H9 (cell line): ENCODE results near the gene RHOA. TPM values are rescaled to one million over a fixed set of nuclear protein-coding genes. Genes with fewer than 3 reads are reported as not detected.

Experiments
- DNase-seq: peaks from one replicate; pipeline ENCODE4 v3.0.0-alpha.2; 2017
- H2AFZ ChIP-seq: one replicate; pipeline ENCODE4 v1.6.1; 2013; ENCODE audit warnings: mild to moderate bottlenecking, low read length, control low read depth, moderate library complexity
- H2AK5ac ChIP-seq: 2 replicates; pipeline ENCODE4 v1.6.1; 2013; ENCODE audit warnings: low read length, control low read depth, mixed read lengths; ENCODE audit not compliant: insufficient read length
- H2BK120ac ChIP-seq: one replicate; pipeline ENCODE4 v1.6.1; 2013; ENCODE audit warnings: low read depth, mild to moderate bottlenecking, low read length, control low read depth, inconsistent platforms; ENCODE audit not compliant: poor library complexity, severe bottlenecking
- H2BK12ac ChIP-seq: 2 replicates; pipeline ENCODE4 v1.6.1; 2013; ENCODE audit warnings: low read length, control low read depth, mixed read lengths, low read depth; ENCODE audit not compliant: insufficient read length
- H2BK15ac ChIP-seq: 2 replicates; pipeline ENCODE4 v1.6.1; 2013; ENCODE audit warnings: low read depth, low read length, control low read depth
- H2BK20ac ChIP-seq: one replicate; pipeline ENCODE4 v1.6.1; 2013; ENCODE audit warnings: low read depth, mild to moderate bottlenecking, low read length, control low read depth, inconsistent platforms; ENCODE audit not compliant: poor library complexity, severe bottlenecking
- H2BK5ac ChIP-seq: 2 replicates; pipeline ENCODE4 v1.6.1; 2013; ENCODE audit warnings: low read length, control low read depth, mixed read lengths; ENCODE audit not compliant: insufficient read length
- H3K14ac ChIP-seq: 2 replicates; pipeline ENCODE4 v1.6.1; 2013; ENCODE audit warnings: low read length, control low read depth; ENCODE audit not compliant: insufficient read depth
- H3K18ac ChIP-seq: 2 replicates; pipeline ENCODE4 v1.6.1; 2013; ENCODE audit warnings: low read depth, mild to moderate bottlenecking, mixed read lengths, low read length, control low read depth; ENCODE audit not compliant: insufficient read length
- H3K23ac ChIP-seq: 2 replicates; pipeline ENCODE4 v1.6.1; 2013; ENCODE audit warnings: low read length, control low read depth, mixed read lengths, low read depth; ENCODE audit not compliant: insufficient read length
- H3K23me2 ChIP-seq: 2 replicates; pipeline ENCODE4 v1.6.1; 2013; ENCODE audit warnings: low read depth, mild to moderate bottlenecking, mixed read lengths, low read length, control low read depth; ENCODE audit not compliant: insufficient read length, poor library complexity, severe bottlenecking
- H3K27ac ChIP-seq: 2 replicates; pipeline ENCODE4 v1.5.1; 2013; ENCODE audit warnings: low read length, control low read depth, mixed read lengths, low read depth; ENCODE audit not compliant: insufficient read length
- H3K27me3 ChIP-seq: 2 replicates; pipeline ENCODE4 v1.6.1; 2013; ENCODE audit warnings: low read length, control low read depth, inconsistent platforms; ENCODE audit not compliant: insufficient read depth
- H3K4ac ChIP-seq: 2 replicates; pipeline ENCODE4 v1.6.1; 2013; ENCODE audit warnings: low read depth, mild to moderate bottlenecking, control low read depth, inconsistent platforms, low read length, moderate library complexity
- H3K4me1 ChIP-seq: 2 replicates; pipeline ENCODE4 v1.6.1; 2013; ENCODE audit warnings: low read length, control low read depth, inconsistent platforms; ENCODE audit not compliant: insufficient read depth
- H3K4me2 ChIP-seq: 2 replicates; pipeline ENCODE4 v1.6.1; 2013; ENCODE audit warnings: low read length, control low read depth, mixed read lengths; ENCODE audit not compliant: insufficient read length, insufficient read depth
- H3K56ac ChIP-seq: 2 replicates; pipeline ENCODE4 v1.6.1; 2013; ENCODE audit warnings: low read depth, mild to moderate bottlenecking, mixed read lengths, low read length, control low read depth; ENCODE audit not compliant: insufficient read length
- H3K79me1 ChIP-seq: 2 replicates; pipeline ENCODE4 v1.6.1; 2013; ENCODE audit warnings: low read depth, mild to moderate bottlenecking, moderate library complexity, low read length, control low read depth, inconsistent platforms; ENCODE audit not compliant: insufficient read depth, poor library complexity, severe bottlenecking
- H3K79me2 ChIP-seq: 2 replicates; pipeline ENCODE4 v1.6.1; 2013; ENCODE audit warnings: low read length, control low read depth, inconsistent platforms; ENCODE audit not compliant: insufficient read depth
- H3K9ac ChIP-seq: 2 replicates; pipeline ENCODE4 v1.6.1; 2013; ENCODE audit warnings: low read length, control low read depth, mixed read lengths; ENCODE audit not compliant: insufficient read length; ENCODE audit errors: extremely low read depth
- H3K9me3 ChIP-seq: one replicate; pipeline ENCODE4 v1.6.1; 2013; ENCODE audit warnings: low read depth, low read length, inconsistent platforms; ENCODE audit not compliant: control insufficient read depth
- H3T11ph ChIP-seq: one replicate; pipeline ENCODE4 v1.6.1; 2013; ENCODE audit warnings: mild to moderate bottlenecking, low read length, control low read depth, inconsistent platforms
- H4K20me1 ChIP-seq: one replicate; pipeline ENCODE4 v1.6.1; 2013; ENCODE audit not compliant: control insufficient read depth, insufficient read length, insufficient read depth
- H4K5ac ChIP-seq: 2 replicates; pipeline ENCODE4 v1.6.1; 2013; ENCODE audit warnings: low read depth, mild to moderate bottlenecking, mixed read lengths, low read length, control low read depth; ENCODE audit not compliant: insufficient read length
- H4K8ac ChIP-seq: replicated peaks from 2 replicates; pipeline ENCODE4 v1.6.1; 2013; ENCODE audit warnings: low read length, control low read depth, mixed read lengths, low read depth; ENCODE audit not compliant: insufficient read length
- H4K91ac ChIP-seq: 2 replicates; pipeline ENCODE4 v1.6.1; 2013; ENCODE audit warnings: low read depth, mild to moderate bottlenecking, moderate library complexity, mixed read lengths, low read length, control low read depth; ENCODE audit not compliant: insufficient read length
- H3K27ac Mint-ChIP-seq, 3 experiments: 2 replicates in 2 of 3; 3 replicates in 1 of 3; pipeline ENCODE4 v1.8.0; 2020 to 2021; ENCODE audit warnings: mixed read lengths in 3 of 3, mild to moderate bottlenecking in 1 of 3, moderate library complexity in 1 of 3
- H3K27me3 Mint-ChIP-seq: 2 replicates; pipeline ENCODE4 v1.8.0; 2021; ENCODE audit warnings: low read depth, mild to moderate bottlenecking, moderate library complexity, mixed read lengths
- H3K36me3 Mint-ChIP-seq, 3 experiments: 2 replicates in 2 of 3; 3 replicates in 1 of 3; pipeline ENCODE4 v1.8.0; 2020 to 2021; ENCODE audit warnings: low read depth in 3 of 3, mixed read lengths in 3 of 3; ENCODE audit not compliant: insufficient read depth in 1 of 3
- H3K4me1 Mint-ChIP-seq, 2 experiments: 2 replicates each; pipeline ENCODE4 v1.8.0; 2020; ENCODE audit warnings: mixed read lengths in 2 of 2
- H3K4me3 Mint-ChIP-seq, 2 experiments: 2 replicates in 1 of 2; 3 replicates in 1 of 2; pipeline ENCODE4 v1.8.0; 2020 to 2021; ENCODE audit warnings: mild to moderate bottlenecking in 2 of 2, mixed read lengths in 2 of 2, moderate library complexity in 1 of 2
- H3K9me3 Mint-ChIP-seq, 2 experiments: 2 replicates in 1 of 2; 3 replicates in 1 of 2; pipeline ENCODE4 v1.8.0; 2020; ENCODE audit warnings: mild to moderate bottlenecking in 2 of 2, mixed read lengths in 2 of 2, moderate library complexity in 1 of 2
- CTCF ChIP-seq: fragments of 200-600 bp; sonication (generic); conservative IDR thresholded peaks from 3 replicates; pipeline ENCODE4 v1.8.0; 2021; ENCODE audit warnings: antibody characterized with exemption, mild to moderate bottlenecking
- WGBS: extraction: QIAGEN DNeasy Blood & Tissue Kit; methylation state at CpG from one replicate; pipeline ENCODE4 v1.1.7; 2013; ENCODE audit warnings: missing lambda C conversion rate, low lambda C conversion rate, mixed read lengths; ENCODE audit not compliant: insufficient read length; ENCODE audit errors: extremely low coverage; 5-methylcytosine and 5-hydroxymethylcytosine counted together
- total RNA-seq: library from RNA; stranded (reverse); gene quantifications from 2 replicates; pipeline ENCODE4 v1.2.1, GENCODE V29; 2021

Gene RHOA
- total RNA-seq, 1 experiment from 2014 or later, result 403 TPM

- DNase-seq, result no peak
- Histone ChIP-seq H2BK5ac (no peak overlapping the region), H2AFZ (no peak overlapping the region), H4K5ac (no peak overlapping the region), H2AK5ac (no peak overlapping the region), H3K79me2 (no peaks in the 10 kb centered on the region), H3K56ac (no peak overlapping the region), H4K91ac (no peak overlapping the region), H3K4ac (no peak overlapping the region), H3K9me3 (no peaks in the 10 kb centered on the region), H3K23ac (no peak overlapping the region), H3K18ac (no peak overlapping the region), H3K23me2 (no peaks in the 10 kb centered on the region), H4K8ac (no peak overlapping the region), H2BK20ac (no peak overlapping the region), H2BK12ac (no peak overlapping the region), H3K4me1 (no peaks in the 10 kb centered on the region), H2BK120ac (no peak overlapping the region), H3T11ph (no peak overlapping the region), H2BK15ac (no peak overlapping the region), H3K27ac (no peak overlapping the region), H3K79me1 (no peaks in the 10 kb centered on the region), H4K20me1 (no peaks in the 10 kb centered on the region), H3K27me3 (no peaks in the 10 kb centered on the region), H3K9ac (no peak overlapping the region), H3K4me2 (no peak overlapping the region), H3K14ac (no peak overlapping the region)
- TF ChIP-seq CTCF, result no peak
- peaks cover 28 to 77% (median 59%) of the 10 kb centered on the region in 3 experiments; a peak in 6 of 7 replicates for H3K36me3 Mint-ChIP-seq
- no peaks in the 10 kb centered on the region for H3K27me3 Mint-ChIP-seq
- H3K9me3 Mint-ChIP-seq, result no peaks in the 10 kb centered on the region
- no peaks in the 10 kb centered on the region for H3K4me1 Mint-ChIP-seq
- no peak overlapping the region for H3K27ac Mint-ChIP-seq
- WGBS, result no CpG with 5 or more reads among the region's 7 CpGs
- no peak overlapping the region for H3K4me3 Mint-ChIP-seq
Measured at GRCh38 chr3:49324768-49325167, 87.0 kb downstream of the RHOA start.
